ENCODE data around the gene KIF1A. TPM values are rescaled to one million over a fixed set of nuclear protein-coding genes. Genes with fewer than 3 reads are reported as not detected.

KIF1A gene
- total RNA-seq, 4 donors from 2014 or later, result 2.9 to 15.9 (median 3.2) TPM

- Histone ChIP-seq H3K27me3 (no peaks in the 10 kb centered on the region), H3K27ac (no peak overlapping the region), H3K4me1 (no peaks in the 10 kb centered on the region), H3K9me3 (no peaks in the 10 kb centered on the region), H3K36me3 (no peaks in the 10 kb centered on the region), H3K4me3 (no peak overlapping the region)
- no peak for DNase-seq (ENCODE audit: low spot score in 2 of 2)
- WGBS, result 91% methylated on average over 10 of the region's 21 CpGs
- TF ChIP-seq POLR2A (IDR thresholded peaks at IDR 0.05), result no peak
Observed at GRCh38 chr2:240857039-240858008, 37.3 kb upstream of the KIF1A start.

DNA sequence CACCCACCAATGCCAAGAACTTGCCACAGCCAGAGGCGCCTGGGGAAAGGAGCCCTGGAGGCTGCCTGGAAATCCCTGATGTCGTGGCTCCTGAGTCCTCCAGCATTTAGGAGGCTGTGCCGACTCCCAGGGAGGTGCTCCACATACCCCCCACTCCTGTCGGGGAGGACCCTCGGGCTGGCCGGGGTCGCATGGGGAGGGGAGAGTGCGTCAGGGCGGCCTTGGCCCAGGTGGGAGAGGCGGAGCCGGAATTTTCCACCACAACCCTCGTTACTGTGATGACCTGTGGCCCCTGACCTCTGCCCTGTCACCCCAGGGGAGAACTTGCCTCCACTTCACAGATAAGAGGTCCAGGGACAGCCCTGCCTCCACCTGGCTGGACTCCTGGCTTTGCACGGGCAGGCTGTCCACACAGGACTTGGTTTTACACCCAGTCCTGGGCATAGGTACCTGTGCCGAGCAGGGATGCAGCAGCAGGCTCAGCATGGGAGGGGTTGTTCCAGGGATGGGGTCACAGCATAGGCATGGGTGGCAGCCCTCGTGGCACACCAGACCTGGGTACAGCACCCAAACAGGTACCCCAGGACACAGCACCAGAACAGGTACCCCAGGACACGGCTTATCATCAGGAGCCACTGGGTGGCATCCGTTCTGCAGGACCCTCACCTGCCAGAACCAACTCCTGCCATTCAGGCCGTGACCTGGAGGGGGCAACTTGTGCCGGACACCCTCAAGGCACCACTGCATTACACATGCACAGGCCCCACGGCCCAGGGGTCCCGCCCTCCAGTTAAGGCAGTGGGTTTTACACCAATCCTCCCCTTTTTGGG lies 36.3 kb upstream of the KIF1A start:
- Histone ChIP-seq H3K9me3 (no peaks in the 10 kb centered on the region), H3K27me3 (no peaks in the 10 kb centered on the region), H3K36me3 (no peaks in the 10 kb centered on the region), H3K4me3 (no peak overlapping the region), H3K27ac (no peak overlapping the region), H3K4me1 (peaks cover 3% of the 10 kb centered on the region)
- TF ChIP-seq, protein P1, sequence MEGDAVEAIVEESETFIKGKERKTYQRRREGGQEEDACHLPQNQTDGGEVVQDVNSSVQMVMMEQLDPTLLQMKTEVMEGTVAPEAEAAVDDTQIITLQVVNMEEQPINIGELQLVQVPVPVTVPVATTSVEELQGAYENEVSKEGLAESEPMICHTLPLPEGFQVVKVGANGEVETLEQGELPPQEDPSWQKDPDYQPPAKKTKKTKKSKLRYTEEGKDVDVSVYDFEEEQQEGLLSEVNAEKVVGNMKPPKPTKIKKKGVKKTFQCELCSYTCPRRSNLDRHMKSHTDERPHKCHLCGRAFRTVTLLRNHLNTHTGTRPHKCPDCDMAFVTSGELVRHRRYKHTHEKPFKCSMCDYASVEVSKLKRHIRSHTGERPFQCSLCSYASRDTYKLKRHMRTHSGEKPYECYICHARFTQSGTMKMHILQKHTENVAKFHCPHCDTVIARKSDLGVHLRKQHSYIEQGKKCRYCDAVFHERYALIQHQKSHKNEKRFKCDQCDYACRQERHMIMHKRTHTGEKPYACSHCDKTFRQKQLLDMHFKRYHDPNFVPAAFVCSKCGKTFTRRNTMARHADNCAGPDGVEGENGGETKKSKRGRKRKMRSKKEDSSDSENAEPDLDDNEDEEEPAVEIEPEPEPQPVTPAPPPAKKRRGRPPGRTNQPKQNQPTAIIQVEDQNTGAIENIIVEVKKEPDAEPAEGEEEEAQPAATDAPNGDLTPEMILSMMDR (IDR thresholded peaks at IDR 0.05), result no peak
- TF ChIP-seq EP300 (IDR thresholded peaks at IDR 0.05) (no peak), POLR2A (IDR thresholded peaks at IDR 0.05) (no peak), POLR2AphosphoS5 (IDR thresholded peaks at IDR 0.05) (no peak)
- DNase-seq (ENCODE audit: low spot score in 2 of 2), result peak in 1 of 2 donors; percentile 78
- WGBS, result 85% methylated on average over 10 of the region's 21 CpGs

DNA sequence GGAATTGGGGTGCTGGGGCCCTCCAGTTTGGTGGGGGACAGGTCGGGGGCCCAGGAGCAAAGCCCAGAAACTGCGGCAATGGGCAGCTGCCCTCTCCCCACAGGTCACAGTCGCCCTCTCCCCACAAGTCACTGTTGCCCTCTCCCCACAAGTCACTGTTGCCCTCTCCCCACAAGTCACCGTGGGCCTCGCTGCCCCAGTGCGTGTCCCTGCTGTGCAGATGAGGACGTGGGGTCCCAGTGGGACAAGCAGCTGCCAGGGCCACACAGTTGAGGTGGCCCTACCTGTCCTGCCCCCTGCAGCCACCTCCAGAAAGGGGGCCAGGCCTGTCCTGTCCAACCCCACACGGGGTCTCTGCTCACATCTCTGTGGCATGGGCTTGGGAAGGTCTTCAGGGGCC lies 35.7 kb upstream of the KIF1A start:
- TF ChIP-seq POLR2A (IDR thresholded peaks at IDR 0.05) (no peak), POLR2AphosphoS5 (IDR thresholded peaks at IDR 0.05) (no peak), EP300 (IDR thresholded peaks at IDR 0.05) (no peak)
- TF ChIP-seq, protein P1 (IDR thresholded peaks at IDR 0.05), result no peak
- Histone ChIP-seq H3K4me3 (no peak overlapping the region), H3K9me3 (no peaks in the 10 kb centered on the region), H3K27ac (no peak overlapping the region), H3K4me1 (peaks cover 7% of the 10 kb centered on the region), H3K36me3 (no peaks in the 10 kb centered on the region), H3K27me3 (no peaks in the 10 kb centered on the region)
- WGBS, result 98% methylated on average over 6 of the region's 8 CpGs
- DNase-seq (ENCODE audit: low spot score in 2 of 2), result no peak

DNA sequence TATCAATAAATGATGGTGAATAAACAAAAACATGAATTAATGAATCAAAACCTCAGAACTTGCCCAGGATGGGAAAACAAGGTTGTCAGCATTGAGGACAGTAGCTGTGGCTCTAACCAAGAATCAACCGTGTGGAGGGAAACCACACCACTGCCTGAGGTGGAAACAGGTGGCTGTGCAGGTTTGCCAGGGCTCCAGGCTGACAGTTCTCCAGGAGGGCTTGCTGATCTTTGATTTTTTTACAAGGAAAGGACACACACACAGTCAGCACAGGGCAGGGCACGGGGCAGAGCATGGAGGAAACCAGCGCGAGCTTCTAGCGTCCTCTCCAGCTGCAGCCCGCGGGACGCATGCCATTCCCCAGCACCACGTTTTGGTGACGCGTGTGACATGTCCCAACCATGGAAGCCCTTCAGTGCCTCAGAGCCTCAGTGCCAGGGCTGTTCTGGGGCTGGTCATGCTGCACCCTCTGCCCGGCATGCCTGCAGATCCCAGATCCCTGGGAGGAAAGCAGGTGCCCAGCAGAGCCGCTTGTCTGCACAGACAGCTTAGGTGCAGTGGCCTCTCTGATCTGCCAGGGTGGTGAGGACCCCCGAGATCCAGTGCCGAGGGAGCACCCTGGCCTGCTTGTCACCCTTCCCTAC lies 32.8 kb upstream of the KIF1A start:
- H3K36me3 ChIP-seq, result no peaks in the 10 kb centered on the region
- no peaks in the 10 kb centered on the region for H3K9me3 ChIP-seq
- no peaks in the 10 kb centered on the region for H3K27me3 ChIP-seq
- no peak overlapping the region for H3K4me3 ChIP-seq
- peaks cover 7% of the 10 kb centered on the region for H3K4me1 ChIP-seq
- TF ChIP-seq POLR2A (IDR thresholded peaks at IDR 0.05) (no peak), POLR2AphosphoS5 (IDR thresholded peaks at IDR 0.05) (no peak), EP300 (IDR thresholded peaks at IDR 0.05) (no peak)
- TF ChIP-seq, protein P1 (IDR thresholded peaks at IDR 0.05), result no peak
- DNase-seq (ENCODE audit: low spot score in 2 of 2), result no peak
- no peak overlapping the region for H3K27ac ChIP-seq
- 85% methylated on average over 10 of the region's 15 CpGs for WGBS

GRCh38 chr2:240851078-240851991 lies 31.3 kb upstream of the KIF1A start:
- Histone ChIP-seq H3K4me1 (peaks cover 7% of the 10 kb centered on the region), H3K36me3 (no peaks in the 10 kb centered on the region), H3K27me3 (no peaks in the 10 kb centered on the region), H3K4me3 (no peak overlapping the region), H3K9me3 (no peaks in the 10 kb centered on the region), H3K27ac (no peak overlapping the region)
- 46% methylated on average over 16 of the region's 33 CpGs for WGBS
- DNase-seq (ENCODE audit: low spot score in 2 of 2), result peak; percentile 88 to 90
- TF ChIP-seq EP300 (IDR thresholded peaks at IDR 0.05), result no peak
- TF ChIP-seq, protein P1 (IDR thresholded peaks at IDR 0.05), result peak; percentile 85 to 94

All from suprapubic skin (tissue), 4 donors.